Superior temporal gyrus (tissue), 1 donor: ENCODE measurements around the gene INAVA.

Experiments
- DNase-seq: peaks from one replicate; pipeline ENCODE4 v3.0.0-alpha.2; 2016; ENCODE audit errors: extremely low spot score

INAVA gene

DNA sequence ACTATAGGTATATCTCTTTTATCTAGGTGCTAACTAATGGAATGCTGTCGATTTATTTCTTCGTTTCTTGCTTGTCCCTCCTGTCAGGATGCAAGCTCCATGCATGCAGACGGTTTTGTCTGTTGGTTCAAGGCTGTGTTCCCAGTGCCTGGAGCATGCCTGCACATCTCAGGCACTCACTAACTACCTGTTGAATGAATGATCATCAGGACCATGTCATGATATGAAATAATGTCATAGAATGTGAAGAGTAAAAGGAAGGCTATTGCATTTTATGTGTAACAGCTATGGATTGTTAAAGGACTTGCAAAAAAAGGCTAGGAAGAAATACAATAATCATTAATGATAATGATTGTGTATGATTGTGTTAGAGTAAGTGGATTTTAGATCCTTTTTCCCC lies 17.7 kb upstream of the INAVA start:
- DNase-seq: no peak

DNA sequence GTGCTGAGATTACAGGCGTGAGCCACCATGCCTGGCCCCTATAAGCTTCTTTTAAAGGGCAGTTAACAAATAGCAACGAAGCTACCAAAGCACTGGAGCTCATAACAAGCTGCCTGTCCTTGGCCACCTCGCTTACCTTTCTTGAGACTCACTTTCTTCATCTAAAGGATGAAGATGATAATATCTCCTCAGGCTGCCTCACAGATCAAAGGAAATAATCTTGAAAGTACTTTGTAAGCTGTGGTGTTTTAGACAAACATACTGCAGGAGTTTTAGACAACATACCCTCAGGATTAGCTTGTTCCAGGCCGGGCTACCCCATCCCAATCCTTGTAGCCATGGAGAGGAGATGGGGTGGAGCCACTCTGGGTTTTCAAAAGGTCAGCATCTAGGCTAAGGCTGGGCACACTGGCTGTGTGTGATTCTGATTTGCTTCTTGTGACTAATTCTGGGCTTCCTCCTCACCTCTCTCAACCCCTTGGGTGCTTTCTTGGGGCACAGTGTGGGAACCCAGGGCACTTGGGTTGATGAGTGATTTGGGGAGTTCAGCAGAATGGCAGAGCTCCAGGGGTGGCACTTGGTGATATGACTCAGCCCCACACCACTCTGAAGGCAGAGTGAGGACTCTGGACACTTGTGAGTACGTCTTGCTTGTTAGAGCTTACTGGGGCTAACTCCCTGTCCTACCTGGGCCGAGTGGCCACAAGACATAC lies 16.7 kb upstream of the INAVA start:
- no peak for DNase-seq

DNA sequence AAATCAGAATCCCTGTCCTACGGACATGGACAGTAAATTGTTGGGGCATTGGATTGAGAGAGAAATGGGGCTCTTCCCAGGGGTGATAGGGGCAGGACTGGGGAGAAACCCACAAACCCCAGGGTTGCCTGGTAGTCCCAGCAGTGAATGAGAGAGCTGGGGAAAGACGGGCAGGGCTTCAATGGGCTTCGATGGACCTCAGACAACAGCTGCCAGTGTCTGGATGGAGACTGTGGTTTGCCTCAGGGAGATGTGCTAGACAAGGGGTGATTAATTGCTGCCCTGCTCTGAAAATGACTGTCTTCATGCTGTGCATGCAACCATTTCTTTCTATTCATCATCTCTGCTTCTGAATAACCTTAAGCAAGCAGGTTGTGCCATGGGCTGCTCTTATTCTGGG lies 14.5 kb upstream of the INAVA start:
- no peak for DNase-seq

DNA sequence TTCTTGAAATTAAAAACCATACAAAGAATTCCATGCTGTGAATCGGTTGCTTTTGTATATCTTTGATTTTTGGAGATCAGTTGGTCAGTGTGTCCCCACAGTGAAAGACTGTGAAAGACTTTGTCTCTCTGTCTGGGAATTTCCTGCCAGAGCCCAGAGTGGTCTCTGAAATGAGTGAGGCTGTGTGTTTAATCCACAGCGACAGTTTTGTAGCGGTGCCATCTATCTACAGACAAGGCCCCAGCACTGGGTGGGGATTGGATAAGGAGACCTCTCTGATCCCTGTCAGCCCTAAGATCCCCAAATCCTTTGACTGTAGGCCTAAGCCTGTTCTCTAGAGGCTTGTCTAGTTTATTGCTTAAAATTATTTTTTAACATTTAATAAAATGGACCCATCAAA lies 11.6 kb upstream of the INAVA start:
- no peak for DNase-seq

DNA sequence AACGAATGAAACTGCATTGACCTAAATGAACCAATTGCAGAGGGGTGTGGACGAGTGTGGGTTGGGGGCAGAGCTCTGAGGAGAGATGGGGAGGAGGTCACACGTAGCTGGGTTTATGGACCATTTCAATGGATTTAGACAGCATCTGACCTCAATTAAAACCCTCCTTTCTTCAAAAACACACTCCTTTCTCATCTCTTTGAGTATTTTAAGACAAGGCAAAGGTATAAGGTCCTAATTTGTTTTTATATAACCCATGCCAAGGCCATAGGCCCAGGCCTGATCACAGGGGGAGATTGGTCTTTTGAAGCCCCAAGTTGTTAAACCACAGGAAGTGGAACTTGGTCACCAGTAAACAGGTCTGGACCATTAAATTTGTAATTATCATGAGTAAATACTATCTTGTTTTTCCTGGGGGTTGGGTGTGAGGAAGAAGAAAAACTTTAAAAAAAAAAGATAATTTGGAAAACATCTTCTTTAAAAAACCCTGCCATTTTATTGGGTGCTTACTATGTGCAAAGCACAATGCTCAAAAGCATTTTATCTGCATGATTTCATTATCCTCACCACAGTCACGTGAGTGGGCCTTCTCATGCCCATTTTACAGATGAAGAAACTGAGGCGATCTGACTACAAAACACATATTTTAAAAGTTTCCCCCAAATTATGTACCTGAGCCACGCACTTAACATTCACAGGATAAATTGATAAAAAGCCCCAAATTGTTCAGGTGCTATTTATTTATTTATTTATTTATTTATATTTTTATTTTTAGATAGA lies 8.9 kb upstream of the INAVA start:
- no peak for DNase-seq

DNA sequence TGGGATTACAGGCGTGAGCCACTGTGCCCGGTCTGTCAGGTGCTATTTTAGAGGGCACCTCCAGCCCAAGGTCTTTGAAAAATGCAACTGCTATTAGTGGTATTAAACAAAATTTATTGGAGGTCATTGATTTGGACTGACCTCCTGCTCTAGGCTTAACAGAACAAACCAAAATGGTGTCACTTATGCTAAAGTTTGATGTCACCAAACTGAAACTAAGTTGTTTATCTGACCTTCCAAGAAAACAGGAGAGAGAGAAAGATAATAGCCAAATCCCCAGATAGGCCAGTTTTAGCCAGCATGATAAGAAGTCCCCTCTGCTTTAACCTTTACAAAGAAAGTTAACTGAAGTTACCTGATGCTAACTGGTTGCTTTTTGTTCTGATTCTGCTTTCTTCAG lies 8.1 kb upstream of the INAVA start:
- DNase-seq: no peak

DNA sequence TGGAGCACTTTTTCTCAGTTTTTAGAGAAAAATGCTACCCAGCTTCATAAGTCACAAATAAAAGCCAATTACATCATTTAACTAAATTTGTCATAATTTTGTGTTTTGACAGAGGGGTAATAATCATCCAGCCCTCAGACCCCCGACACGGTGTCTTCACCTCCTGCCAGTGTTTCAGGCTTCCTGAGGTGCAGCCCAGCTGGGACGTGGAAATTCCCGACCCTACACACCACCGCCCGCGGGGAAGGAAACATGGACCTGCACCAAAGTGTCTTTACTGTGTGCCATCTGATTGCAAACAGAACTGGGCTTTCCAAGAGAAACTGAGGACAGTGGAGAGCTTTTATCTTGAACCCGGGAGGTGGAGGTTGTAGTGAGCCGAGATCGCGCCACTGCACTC lies 7.7 kb upstream of the INAVA start:
- DNase-seq: no peak

DNA sequence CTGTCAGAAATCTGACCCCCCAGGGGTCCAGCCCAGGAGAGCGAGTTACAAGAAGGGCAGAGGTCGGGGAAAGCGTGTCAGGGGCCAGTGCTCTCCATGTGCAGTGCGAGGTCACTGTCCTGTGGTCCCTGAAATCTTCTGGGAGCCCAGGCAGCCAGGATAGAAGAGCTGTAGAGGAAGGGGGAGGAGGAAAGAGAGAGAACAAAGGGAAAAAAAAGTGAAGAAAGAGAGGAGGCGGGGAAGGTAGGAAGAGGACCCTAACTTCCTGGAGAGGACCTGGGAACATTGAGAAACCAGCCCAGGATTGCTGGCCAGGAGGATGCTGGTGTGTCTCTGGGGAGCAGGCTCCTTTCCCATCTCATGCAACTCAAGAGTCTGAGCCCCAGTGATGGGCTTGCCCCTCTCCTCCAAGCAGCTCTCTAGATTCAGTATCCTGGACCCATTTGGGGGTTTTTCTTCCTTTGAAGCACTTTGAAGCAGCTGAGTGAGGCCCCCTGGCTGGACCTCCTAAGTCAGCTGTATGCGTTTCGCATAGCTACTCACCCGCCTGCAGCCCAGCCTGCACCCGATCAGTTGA lies 6.8 kb upstream of the INAVA start:
- DNase-seq: no peak

DNA sequence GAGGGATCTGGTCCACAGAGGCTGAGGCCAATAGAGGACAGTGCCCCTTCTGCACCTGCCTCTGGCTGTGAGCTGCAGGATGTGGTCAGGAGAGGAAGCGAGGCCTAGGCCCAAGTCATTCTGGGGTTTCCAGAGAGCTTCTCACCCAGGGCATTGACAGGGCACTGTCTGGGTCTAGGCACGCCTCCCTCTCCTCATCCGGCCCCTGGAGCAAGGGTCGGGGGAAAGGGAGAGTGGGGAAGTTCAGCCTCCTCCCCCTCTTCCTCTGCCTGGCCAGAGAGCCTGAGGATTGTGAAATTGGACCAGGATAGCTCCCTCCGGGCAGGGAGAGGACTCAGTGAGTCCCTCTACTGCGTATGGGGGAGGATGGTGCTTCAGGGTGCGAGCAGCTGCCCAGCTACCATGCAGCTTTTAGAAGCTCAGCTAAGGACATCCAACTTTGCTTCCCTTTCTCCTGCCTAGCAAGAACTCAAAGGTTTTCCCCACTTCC lies 6.3 kb upstream of the INAVA start:
- DNase-seq: no peak

DNA sequence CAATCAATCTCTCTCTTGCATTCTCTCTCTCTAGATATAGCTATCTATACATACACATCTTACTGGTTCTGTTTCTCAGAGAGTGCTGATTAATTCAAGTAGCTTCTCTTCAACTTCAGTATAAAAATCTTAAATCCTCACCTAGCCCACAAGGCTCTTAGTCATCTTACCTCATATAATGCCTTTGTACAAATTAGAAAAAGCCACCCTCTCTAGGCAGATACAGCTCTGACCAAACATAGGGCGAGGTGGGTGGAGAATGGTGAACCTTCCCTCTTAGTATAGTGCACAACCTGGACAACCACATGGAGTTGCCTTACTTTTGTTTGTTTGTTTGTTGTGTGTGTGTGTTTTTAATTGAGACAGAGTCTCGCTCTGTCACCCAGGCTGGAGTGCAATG lies 5.1 kb upstream of the INAVA start:
- DNase-seq: no peak

DNA sequence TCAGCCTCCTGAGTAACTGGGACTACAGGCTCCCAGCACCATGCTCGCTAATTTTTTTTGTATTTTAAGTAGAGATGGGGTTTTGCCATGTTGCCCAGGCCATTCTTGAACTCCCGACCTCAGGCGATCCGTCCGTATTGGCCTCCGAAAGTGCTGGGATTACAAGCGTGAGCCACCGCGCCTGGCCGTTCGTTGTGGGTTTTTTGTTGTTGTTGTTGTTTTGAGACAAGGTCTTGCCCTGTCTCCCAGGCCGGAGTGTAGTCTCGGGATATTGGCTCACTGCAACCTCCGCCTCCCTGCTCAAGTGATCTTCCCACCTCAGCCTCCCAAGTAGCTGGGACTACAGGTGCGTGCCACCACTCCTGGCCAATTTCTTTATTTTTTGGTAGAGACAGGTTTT lies 4.7 kb upstream of the INAVA start:
- no peak for DNase-seq

DNA sequence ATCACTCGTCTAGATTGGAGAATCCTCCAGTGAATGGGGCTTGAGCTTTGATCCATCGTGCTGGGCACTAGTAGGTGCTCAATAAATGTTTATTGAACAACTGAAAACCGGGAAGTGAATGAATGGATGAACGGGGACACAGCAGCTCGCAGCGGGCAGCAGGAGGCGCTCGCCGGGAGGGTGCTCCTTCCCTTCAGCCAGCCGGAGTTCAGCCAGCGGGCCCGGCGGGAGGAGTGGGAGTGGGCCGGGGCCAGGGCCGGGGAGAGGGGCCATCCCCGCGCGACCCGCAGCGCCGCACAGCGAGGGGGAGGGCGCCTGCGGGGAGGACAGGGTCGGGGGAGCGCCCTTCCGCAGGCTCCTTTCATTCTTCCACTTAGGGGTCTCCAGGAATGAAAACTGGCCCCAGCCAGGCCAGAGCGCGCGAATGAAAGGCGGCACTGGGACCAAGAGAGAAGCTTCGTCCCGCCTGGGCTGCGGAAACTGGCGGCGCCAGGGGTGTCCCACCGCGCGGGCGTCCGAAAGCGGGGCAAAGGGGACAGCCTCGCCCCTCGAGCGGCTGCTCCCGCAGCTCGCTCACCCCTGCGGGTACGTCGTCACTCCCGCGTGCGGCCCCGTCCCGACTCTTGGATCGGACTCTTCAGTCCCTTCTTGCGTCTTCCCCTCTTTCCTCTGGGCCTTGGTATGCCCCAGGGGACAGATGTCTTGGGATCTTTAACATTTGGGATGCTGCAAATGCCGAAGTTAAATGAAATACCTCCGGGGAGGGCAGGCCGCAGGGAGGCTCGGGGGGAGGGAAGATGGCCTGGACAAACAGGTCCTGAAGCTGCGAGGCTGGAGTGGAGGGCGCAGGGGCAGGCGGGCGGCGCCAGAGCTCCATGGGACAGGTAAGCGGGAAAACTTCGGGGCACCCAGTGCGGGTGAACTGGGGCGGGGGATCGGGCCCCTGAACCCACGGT lies 3.6 kb upstream of the INAVA start:
- DNase-seq: no peak

DNA sequence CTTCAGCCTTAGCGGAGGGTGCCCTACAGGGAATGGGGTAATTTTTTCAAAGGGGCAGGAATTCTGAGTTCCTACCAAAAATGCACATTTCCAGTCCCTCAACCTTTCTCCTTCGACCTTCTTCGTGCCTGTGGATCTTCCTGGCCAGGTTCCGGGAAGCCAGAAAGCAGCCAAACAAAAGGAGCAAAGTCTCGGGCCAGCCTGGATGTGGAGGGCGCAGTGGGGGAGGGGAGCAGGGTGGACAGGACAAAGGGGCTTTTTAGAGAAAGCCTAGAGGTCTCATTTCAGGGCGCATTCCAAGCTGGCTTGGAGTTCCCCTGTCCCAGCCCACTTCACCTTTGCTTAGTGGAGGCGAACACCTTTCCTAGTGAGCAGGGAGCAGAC lies 2.9 kb upstream of the INAVA start:
- DNase-seq: no peak

DNA sequence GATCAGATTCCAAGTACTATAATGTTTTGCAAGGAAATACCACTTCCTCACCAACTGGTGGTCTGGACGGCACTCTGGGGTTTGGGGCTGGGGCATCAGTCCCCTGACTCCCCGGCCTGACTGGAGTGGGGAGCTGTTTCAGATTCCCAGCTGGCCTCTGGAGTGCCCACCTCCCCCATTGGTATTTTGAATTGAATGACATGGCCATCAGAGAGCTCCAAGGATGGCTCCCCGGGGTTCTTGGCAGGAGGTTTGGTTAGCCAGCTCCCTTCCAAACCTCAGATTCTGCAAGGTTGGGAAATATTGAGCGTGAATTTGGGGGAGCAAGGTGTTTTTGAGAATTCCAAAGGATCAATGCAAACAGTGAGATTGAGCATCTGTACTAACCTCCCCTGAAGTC lies 2.2 kb upstream of the INAVA start:
- no peak for DNase-seq

DNA sequence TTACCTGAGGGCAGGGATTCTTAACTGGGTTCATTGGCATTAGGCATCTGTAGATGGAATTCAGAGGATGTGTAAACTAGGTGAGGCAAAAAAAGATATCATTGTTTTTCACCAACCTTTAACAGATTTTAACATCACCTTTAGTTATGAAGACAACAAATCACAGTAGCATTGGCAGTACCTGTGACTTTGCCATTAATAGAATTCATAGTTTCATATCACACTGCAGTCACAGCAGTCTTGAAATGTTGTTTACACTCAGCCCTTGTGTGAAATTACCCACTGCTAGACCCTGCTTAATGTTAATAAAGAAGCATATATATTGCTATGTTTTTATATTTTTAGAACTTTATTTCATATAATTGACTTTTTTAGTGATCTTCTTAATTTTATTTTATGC lies 1.7 kb upstream of the INAVA start:
- DNase-seq: no peak

DNA sequence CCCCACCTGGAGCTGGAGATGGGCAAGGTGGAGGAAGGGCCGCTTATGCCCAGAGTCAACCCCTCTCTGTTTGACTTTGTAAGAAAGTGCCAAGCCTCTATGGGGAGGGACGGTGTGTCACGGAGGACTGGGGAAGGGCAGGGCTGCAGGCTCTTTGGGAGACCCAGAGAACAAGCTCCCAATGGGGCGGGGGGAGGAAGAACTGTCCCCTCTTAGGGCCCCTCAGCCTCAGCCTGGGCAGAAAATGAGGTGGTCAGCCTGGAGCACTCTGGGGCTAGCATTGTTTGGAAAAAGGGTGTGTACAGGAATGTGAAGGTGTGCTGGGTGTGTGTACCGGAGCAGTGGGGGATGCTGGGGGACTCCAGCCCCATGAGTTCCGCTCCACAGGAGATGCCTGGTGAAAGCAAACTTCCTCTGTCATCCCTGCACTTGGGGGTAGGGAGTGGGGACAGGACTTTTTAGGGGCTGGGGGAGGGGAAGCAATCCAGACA lies 1.2 kb upstream of the INAVA start:
- DNase-seq: no peak

DNA sequence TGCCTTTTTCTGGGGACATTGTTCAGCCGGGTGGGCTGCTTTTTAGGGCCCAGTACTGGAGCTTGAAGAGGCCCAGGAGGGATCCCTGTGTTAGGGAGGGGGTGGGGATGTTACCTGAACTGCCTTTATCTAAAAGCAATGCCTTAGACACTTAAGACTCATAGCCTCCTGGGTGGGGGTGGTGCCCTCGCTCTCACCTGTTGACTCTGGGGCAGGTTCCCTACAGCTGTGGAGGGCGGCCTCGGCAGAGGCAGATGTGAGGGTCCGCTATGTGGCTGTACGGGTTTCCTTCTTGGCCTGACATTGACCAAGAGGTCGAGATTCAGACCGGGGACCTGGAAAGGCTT lies 716 bp downstream of the INAVA start:
- DNase-seq: no peak

DNA sequence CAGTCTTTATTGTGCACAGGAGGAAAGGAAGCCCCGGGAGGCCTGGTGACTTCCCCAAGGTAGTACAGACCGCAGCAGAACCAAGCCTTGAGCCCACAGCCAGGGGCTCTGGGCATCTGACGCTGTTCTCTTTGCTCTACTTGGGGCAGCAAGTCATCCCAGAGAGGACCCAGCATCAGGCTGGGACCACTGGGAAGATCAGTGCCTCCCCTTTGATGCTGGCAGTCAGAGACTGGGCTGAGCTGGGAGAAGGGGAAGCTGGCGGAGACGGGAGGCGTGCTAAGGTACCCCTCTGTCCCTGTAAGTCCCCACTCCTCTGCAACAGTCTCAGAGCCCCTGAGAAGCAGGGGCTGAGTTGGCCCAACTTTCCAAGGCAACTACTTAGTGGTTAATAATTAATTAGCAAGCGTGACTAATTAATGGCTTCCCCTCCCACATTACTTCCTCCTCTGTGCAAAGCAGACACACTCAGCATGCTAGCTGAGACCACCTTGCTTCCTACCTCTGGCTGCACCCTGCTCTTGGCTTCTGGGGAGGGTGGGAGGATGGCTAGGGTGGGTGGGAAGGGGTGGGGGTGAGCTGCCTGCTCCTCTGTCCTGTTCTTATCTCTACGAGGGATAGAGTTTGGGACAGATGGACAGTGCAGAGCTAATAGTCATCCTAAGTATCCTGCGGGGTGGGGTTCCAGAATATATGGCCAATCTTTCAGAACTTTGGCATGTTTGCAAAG lies 1.3 kb downstream of the INAVA start:
- no peak for DNase-seq

DNA sequence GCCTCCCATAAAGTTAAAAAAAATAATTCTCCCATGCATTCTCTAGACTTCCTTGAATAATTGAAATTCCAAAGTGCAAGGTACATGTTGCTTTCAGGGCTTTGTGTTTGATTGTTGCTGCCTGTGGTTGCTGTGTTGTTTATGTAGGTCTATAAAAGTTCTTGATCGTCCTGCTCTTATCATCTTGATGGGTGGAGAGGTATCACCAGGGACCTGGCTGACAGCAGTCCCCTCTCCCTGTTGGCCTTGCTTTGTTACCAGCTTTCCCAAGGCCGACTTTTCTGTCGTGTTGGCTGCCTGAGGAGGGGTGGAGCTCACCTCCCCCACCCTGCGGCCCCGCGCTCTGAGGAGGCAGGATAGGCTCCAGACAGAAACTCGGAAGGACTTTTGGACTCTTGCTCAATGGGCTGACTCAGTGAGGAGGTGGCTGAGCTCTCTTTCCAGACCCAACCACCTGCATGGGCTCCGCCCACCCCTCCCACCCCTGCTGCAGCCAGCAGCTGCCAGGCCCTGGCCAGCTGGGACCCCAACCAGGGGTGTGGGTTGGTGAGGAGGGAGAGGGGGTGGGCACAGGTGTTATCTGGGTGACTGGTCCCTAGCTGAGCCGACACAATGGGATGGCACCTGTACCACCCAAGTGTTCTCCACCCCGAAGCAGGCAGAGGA lies 2.0 kb downstream of the INAVA start:
- DNase-seq: no peak

DNA sequence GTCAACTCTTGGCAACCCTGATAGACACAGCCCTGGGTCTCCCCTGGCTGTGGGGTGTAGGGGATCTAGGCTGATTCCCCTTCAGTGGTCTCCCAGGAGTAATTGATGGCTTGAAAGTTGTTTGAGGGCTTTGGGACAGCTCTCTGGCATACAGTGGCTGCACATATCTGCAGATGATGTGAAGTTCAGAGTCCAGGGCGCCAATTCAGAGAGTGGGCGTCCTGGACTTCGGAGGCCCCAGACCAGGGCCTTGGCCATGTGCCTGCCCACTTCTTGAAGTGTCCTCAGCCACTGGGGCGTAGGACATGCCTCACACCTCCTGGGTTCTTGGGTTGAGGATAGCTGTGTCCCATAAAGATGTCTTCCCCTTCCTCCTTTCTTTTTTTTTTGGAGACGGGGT lies 2.6 kb downstream of the INAVA start:
- DNase-seq: no peak

DNA sequence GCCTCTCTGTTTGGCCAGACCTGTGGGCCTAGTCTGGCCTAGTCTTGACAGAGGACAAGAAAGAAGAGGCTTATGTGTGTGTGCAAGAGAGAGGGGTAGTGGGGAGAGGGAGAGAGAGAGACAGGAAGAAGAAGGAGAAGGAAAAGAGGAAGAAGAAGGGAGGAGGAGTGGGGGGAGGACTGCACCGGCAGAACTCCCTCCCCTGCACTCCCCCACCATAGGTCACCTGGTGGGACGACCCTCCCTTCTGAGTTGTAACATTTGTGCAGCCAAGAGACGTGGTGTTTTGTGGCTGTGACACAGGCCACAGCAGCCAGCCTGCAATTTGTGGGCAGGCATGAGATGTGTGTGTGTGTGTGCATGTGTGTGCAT lies 4.3 kb downstream of the INAVA start:
- no peak for DNase-seq
